Loucy (cell line): ENCODE measurements around the gene CAV2.

Experiments used
- H2AFZ ChIP-seq: fragments of 200-600 bp; sonication (generic); 2 replicates; pipeline ENCODE4 v1.6.0; 2016; ENCODE audit warnings: antibody characterized with exemption, mild to moderate bottlenecking, low read length, moderate library complexity
- H3F3A ChIP-seq: fragments of 200-600 bp; 2 replicates; pipeline ENCODE4 v1.6.0; 2016; ENCODE audit warnings: antibody characterized with exemption, low read depth, mild to moderate bottlenecking
- H3K27me3 ChIP-seq: fragments of 200-600 bp; sonication (generic); 2 replicates; pipeline ENCODE4 v1.6.1; 2014; ENCODE audit warnings: low read length, mild to moderate bottlenecking; ENCODE audit not compliant: insufficient read depth, poor library complexity, severe bottlenecking
- H3K36me3 ChIP-seq: fragments of 200-600 bp; sonication (generic); 2 replicates; pipeline ENCODE4 v1.6.1; 2016; ENCODE audit warnings: low read length; ENCODE audit not compliant: insufficient read depth
- H3K4me1 ChIP-seq: fragments of 200-600 bp; sonication (generic); 2 replicates; pipeline ENCODE4 v1.5.1; 2014; ENCODE audit warnings: low read length, mild to moderate bottlenecking; ENCODE audit not compliant: insufficient read depth, poor library complexity, severe bottlenecking
- H3K4me2 ChIP-seq: fragments of 200-600 bp; sonication (generic); 2 replicates; pipeline ENCODE4 v1.6.0; 2014; ENCODE audit warnings: antibody characterized with exemption, low read length, low read depth, mild to moderate bottlenecking; ENCODE audit not compliant: poor library complexity, severe bottlenecking
- H3K4me3 ChIP-seq: fragments of 200-600 bp; sonication (generic); 2 replicates; pipeline ENCODE4 v1.5.1; 2014; ENCODE audit warnings: low read length, mild to moderate bottlenecking, mixed read lengths; ENCODE audit not compliant: poor library complexity, severe bottlenecking
- H3K79me2 ChIP-seq: fragments of 200-600 bp; sonication (generic); 2 replicates; pipeline ENCODE4 v1.6.1; 2014; ENCODE audit warnings: low read length; ENCODE audit not compliant: insufficient read depth
- H3K9ac ChIP-seq: fragments of 200-600 bp; sonication (generic); 2 replicates; pipeline ENCODE4 v1.6.0; 2014; ENCODE audit warnings: mild to moderate bottlenecking, low read depth, low read length, moderate library complexity; ENCODE audit not compliant: poor library complexity, severe bottlenecking
- H3K9me2 ChIP-seq: fragments of 200-600 bp; sonication (generic); replicated peaks from 2 replicates; pipeline ENCODE4 v1.6.1; 2016; ENCODE audit warnings: low read depth, low read length, mixed read lengths
- H3K9me3 ChIP-seq: fragments of 200-600 bp; sonication (generic); 2 replicates; pipeline ENCODE4 v1.6.1; 2014; ENCODE audit warnings: mild to moderate bottlenecking, antibody characterized with exemption, low read length, low read depth; ENCODE audit not compliant: insufficient read depth
- H4K20me1 ChIP-seq: fragments of 200-600 bp; sonication (generic); 2 replicates; pipeline ENCODE4 v1.6.0; 2014; ENCODE audit warnings: antibody characterized with exemption, low read length, mild to moderate bottlenecking; ENCODE audit not compliant: insufficient read depth, poor library complexity, severe bottlenecking
- CTCF ChIP-seq: fragments of 200-600 bp; sonication (generic); conservative IDR thresholded peaks from 2 replicates; pipeline ENCODE4 v1.5.1; 2014; ENCODE audit warnings: mild to moderate bottlenecking, antibody characterized with exemption, low read length
- EZH2phosphoT487 ChIP-seq: fragments of 200-600 bp; IDR thresholded peaks from 2 replicates; pipeline ENCODE4 v1.6.1; 2018; ENCODE audit warnings: antibody characterized with exemption, mild to moderate bottlenecking, moderate library complexity, borderline replicate concordance

The CAV2 gene

GRCh38 chr7:116505278-116505677 is 5.7 kb downstream of the CAV2 start:
- Histone ChIP-seq H2AFZ (no peak overlapping the region), H3K9me3 (no peaks in the 10 kb centered on the region), H3K4me2 (no peak overlapping the region), H3K27me3 (no peaks in the 10 kb centered on the region), H3K36me3 (no peaks in the 10 kb centered on the region), H3K9me2 (no peaks in the 10 kb centered on the region), H3K79me2 (no peaks in the 10 kb centered on the region), H3F3A (no peaks in the 10 kb centered on the region), H3K4me1 (no peaks in the 10 kb centered on the region), H4K20me1 (no peaks in the 10 kb centered on the region), H3K4me3 (no peak overlapping the region), H3K9ac (no peak overlapping the region)
- TF ChIP-seq EZH2phosphoT487 (no peak), CTCF (no peak)

DNA sequence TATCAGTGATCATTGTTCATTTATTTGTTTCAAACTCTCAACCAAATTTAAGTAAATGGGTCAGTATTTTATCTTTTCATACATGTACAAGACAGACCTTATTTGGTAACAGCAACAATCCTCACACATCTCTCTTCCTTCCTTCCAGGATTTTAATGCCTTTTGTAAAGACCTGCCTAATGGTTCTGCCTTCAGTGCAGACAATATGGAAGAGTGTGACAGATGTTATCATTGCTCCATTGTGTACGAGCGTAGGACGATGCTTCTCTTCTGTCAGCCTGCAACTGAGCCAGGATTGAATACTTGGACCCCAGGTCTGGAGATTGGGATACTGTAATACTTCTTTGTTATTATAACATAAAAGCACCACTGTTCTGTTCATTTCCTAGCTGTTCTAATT is 6.3 kb downstream of the CAV2 start:
- no peaks in the 10 kb centered on the region for H3K36me3 ChIP-seq

DNA sequence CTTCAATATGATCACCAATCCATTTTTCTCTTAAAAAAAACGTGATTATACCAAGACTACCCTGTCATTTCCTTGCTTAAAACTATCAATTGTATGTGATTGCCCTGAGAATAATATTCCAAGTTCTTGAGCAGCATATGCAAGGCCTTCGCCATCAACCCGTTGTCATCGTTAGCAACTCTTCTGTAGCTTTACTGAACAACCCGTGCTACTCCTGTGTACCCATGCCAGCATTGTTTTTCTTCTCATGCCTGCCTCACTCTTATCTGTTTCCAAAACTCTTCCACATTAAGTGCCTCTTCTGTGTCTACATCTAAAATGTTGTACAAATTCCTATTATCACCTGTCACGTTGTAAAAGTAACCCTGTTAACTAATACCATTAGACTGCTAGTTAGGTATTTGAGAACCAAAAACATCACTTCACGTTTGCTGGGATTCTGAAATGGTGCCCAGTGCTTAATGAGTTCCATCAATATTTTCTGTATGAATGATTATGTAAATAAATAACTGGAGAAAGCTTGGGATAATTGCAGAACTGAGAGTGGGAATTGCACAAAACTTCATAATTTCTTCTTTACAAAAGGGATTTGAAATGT is 10.5 kb downstream of the CAV2 start:
- Histone ChIP-seq H3K9me3 (no peaks in the 10 kb centered on the region), H3K9ac (no peak overlapping the region), H3K4me3 (no peak overlapping the region), H3K79me2 (no peaks in the 10 kb centered on the region), H3K36me3 (no peaks in the 10 kb centered on the region), H3F3A (no peaks in the 10 kb centered on the region), H4K20me1 (no peaks in the 10 kb centered on the region), H3K9me2 (no peaks in the 10 kb centered on the region), H2AFZ (peak overlapping the region; percentile 95; the same call in 1 of the 2 replicates), H3K4me1 (peaks cover 20% of the 10 kb centered on the region), H3K4me2 (no peak overlapping the region), H3K27me3 (no peaks in the 10 kb centered on the region)
- TF ChIP-seq EZH2phosphoT487 (no peak), CTCF (no peak)

More for the DNA sequence above, 6.3 kb downstream of the CAV2 start:
- Histone ChIP-seq H3K4me3 (no peak overlapping the region), H3K9me2 (no peaks in the 10 kb centered on the region), H3F3A (no peaks in the 10 kb centered on the region), H3K4me1 (peaks cover 1% of the 10 kb centered on the region), H3K79me2 (no peaks in the 10 kb centered on the region), H2AFZ (no peak overlapping the region), H3K9me3 (no peaks in the 10 kb centered on the region), H3K9ac (no peak overlapping the region), H4K20me1 (no peaks in the 10 kb centered on the region), H3K4me2 (no peak overlapping the region), H3K27me3 (no peaks in the 10 kb centered on the region)
- TF ChIP-seq CTCF (no peak), EZH2phosphoT487 (no peak)
